ENCODE results near the gene CAMKMT. TPM values are rescaled to one million over a fixed set of nuclear protein-coding genes. Genes with fewer than 3 reads are reported as not detected.
A peak's percentile ranks its signal among the peaks of the same experiment; 100 is the strongest.

The CAMKMT gene
- total and polyA plus RNA-seq, 9 of the 15 experiments (the other 6 are each of a cell fraction or from before 2014, with no cell fraction given) = 1.6 to 15.3 (median 7.4) TPM

- WGBS (ENCODE audit: insufficient coverage, low coverage, missing lambda C conversion rate) = 46% methylated on average over 2 of the region's 2 CpGs
- CTCF ChIA-PET (ENCODE audit: low intra/inter-chr PET ratio) = no interaction called here
- H3K9me1 ChIP-seq (ENCODE audit: control insufficient read depth, insufficient read depth, low read length) = no peaks in the 10 kb centered on the region
- no peak for FAIRE-seq
- no peaks in the 10 kb centered on the region for H3K79me2 ChIP-seq (ENCODE audit: control insufficient read depth, insufficient read depth, low read length)
- in situ Hi-C loops (cut with MboI) = no loop called here
- H3K9me3 ChIP-seq (replicated peaks; ENCODE audit: control insufficient read depth, insufficient read depth, low read depth, low read length) = no peaks in the 10 kb centered on the region
- no peaks in the 10 kb centered on the region for H3K27me3 ChIP-seq (ENCODE audit: control insufficient read depth in 2 of 2, insufficient read depth in 2 of 2, low read length in 2 of 2)
- peaks cover 8 to 10% of the 10 kb centered on the region in 2 experiments for H3K4me1 ChIP-seq (replicated peaks in 1 of 2; ENCODE audit: control insufficient read depth in 2 of 2, insufficient read depth in 2 of 2, low read length in 2 of 2)
- TF ChIP-seq HMBOX1 (IDR thresholded peaks at IDR 0.05) (peak; percentile 48; the same call in 1 of the 2 replicates), E2F5 (CRISPR knock-in tag; IDR thresholded peaks at IDR 0.05) (no peak)
- no peak overlapping the region for H3K9ac ChIP-seq (ENCODE audit: insufficient read depth in 1 of 2, low read depth in 2 of 2, low read length in 2 of 2)
- no peak for DNase-seq (ENCODE audit: extremely low read depth in 1 of 4, low spot score in 3 of 4)
- H3K36me3 ChIP-seq (ENCODE audit: control insufficient read depth, insufficient read depth, low read length) = no peaks in the 10 kb centered on the region
- POLR2A ChIA-PET = interaction anchor here (1.7 kb wide), 1 partner anchor 14 kb away, joined by 4 read pairs; no protein-coding TSS in a partner anchor
- H3K4me3 ChIP-seq = no peak overlapping the region
- BruUV-seq (replicated peaks) = no TSS peak
- no peak for ATAC-seq
- H3K4me2 ChIP-seq (ENCODE audit: insufficient read depth, low read length) = no peak overlapping the region
- no peak overlapping the region for H2AFZ ChIP-seq (ENCODE audit: low read depth, low read length)
- intact Hi-C loops (cut with micrococcal nuclease) = no loop called here
- no peak overlapping the region for H3K27ac ChIP-seq (ENCODE audit: extremely low read depth, low read depth, low read length)
- H4K20me1 ChIP-seq (replicated peaks; ENCODE audit: control insufficient read depth, insufficient read depth, low read length) = no peaks in the 10 kb centered on the region
These were observed 182.3 kb downstream of the CAMKMT start for GRCh38 chr2:44543773-44544725.
